ENCODE data around the gene TRAIP.

- TF ChIP-seq, protein P1, sequence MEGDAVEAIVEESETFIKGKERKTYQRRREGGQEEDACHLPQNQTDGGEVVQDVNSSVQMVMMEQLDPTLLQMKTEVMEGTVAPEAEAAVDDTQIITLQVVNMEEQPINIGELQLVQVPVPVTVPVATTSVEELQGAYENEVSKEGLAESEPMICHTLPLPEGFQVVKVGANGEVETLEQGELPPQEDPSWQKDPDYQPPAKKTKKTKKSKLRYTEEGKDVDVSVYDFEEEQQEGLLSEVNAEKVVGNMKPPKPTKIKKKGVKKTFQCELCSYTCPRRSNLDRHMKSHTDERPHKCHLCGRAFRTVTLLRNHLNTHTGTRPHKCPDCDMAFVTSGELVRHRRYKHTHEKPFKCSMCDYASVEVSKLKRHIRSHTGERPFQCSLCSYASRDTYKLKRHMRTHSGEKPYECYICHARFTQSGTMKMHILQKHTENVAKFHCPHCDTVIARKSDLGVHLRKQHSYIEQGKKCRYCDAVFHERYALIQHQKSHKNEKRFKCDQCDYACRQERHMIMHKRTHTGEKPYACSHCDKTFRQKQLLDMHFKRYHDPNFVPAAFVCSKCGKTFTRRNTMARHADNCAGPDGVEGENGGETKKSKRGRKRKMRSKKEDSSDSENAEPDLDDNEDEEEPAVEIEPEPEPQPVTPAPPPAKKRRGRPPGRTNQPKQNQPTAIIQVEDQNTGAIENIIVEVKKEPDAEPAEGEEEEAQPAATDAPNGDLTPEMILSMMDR (IDR thresholded peaks at IDR 0.05), result peak; percentile 88
- TF ChIP-seq, protein P2, sequence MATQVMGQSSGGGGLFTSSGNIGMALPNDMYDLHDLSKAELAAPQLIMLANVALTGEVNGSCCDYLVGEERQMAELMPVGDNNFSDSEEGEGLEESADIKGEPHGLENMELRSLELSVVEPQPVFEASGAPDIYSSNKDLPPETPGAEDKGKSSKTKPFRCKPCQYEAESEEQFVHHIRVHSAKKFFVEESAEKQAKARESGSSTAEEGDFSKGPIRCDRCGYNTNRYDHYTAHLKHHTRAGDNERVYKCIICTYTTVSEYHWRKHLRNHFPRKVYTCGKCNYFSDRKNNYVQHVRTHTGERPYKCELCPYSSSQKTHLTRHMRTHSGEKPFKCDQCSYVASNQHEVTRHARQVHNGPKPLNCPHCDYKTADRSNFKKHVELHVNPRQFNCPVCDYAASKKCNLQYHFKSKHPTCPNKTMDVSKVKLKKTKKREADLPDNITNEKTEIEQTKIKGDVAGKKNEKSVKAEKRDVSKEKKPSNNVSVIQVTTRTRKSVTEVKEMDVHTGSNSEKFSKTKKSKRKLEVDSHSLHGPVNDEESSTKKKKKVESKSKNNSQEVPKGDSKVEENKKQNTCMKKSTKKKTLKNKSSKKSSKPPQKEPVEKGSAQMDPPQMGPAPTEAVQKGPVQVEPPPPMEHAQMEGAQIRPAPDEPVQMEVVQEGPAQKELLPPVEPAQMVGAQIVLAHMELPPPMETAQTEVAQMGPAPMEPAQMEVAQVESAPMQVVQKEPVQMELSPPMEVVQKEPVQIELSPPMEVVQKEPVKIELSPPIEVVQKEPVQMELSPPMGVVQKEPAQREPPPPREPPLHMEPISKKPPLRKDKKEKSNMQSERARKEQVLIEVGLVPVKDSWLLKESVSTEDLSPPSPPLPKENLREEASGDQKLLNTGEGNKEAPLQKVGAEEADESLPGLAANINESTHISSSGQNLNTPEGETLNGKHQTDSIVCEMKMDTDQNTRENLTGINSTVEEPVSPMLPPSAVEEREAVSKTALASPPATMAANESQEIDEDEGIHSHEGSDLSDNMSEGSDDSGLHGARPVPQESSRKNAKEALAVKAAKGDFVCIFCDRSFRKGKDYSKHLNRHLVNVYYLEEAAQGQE (IDR thresholded peaks at IDR 0.05; ENCODE audit: insufficient read depth in 1 of 2, low read depth in 2 of 2, low read length in 1 of 2), result no peak
- TF ChIP-seq TCF7L2 (IDR thresholded peaks at IDR 0.05; ENCODE audit: low read depth, low read length) (no peak), POLR2AphosphoS5 (IDR thresholded peaks at IDR 0.05; ENCODE audit: low read depth, low read length) (no peak)
Observed at GRCh38 chr3:49839193-49839809, 17.1 kb downstream of the TRAIP start.

Measured in Panc1 (cell line).